ENCODE measurements around the gene TMCO6.
"Not testable (repeated sequence)": the region's sequence is repeated elsewhere in the genome, so short reads cannot be mapped to it uniquely, and the experiment has no call there.

TMCO6 gene

GRCh38 chr5:140596321-140596741, 42.9 kb upstream of the TMCO6 start:
- H3K27ac ChIP-seq (ENCODE audit: insufficient read depth in 1 of 2, low read depth in 1 of 2, low read length in 2 of 2, poor library complexity in 1 of 2, severe bottlenecking in 2 of 2), result no peak overlapping the region
- DNase-seq, result no peak
- H3K27me3 ChIP-seq (replicated peaks in 2 of 5; ENCODE audit: control insufficient read depth in 4 of 5, insufficient read depth in 5 of 5, low read length in 4 of 5), result peaks cover 0 to 4% (median 0%) of the 10 kb centered on the region in 5 experiments
- ChIA-PET POLR2A (interaction anchor here (0.7 to 1.2 kb wide), 2 partner anchors 15 to 49 kb away, joined by 3 to 4 read pairs; partner anchors contain the start of gene EIF4EBP3), CTCF (interaction anchor here (1.5 to 2.0 kb wide), 2 partner anchors 13 to 25 kb away, joined by 3 to 6 read pairs; no protein-coding TSS in a partner anchor)
- no peaks in the 10 kb centered on the region for H3K9me3 ChIP-seq (ENCODE audit: control extremely low read depth in 1 of 5, control insufficient read depth in 4 of 5, insufficient read depth in 2 of 5, low read depth in 1 of 5, low read length in 4 of 5)
- H3K4me1 ChIP-seq (ENCODE audit: control extremely low read depth in 1 of 4, control insufficient read depth in 4 of 4, insufficient read depth in 4 of 4, low read length in 3 of 4), result peaks cover 4 to 15% (median 8%) of the 10 kb centered on the region in 4 experiments
- H3K36me3 ChIP-seq (ENCODE audit: control insufficient read depth in 4 of 4, insufficient read depth in 4 of 4, low read length in 3 of 4), result no peaks in the 10 kb centered on the region
- no peak overlapping the region for H3K4me3 ChIP-seq (ENCODE audit: control insufficient read depth in 1 of 7, extremely low read depth in 1 of 7, insufficient read depth in 4 of 7, low read depth in 2 of 7, low read length in 6 of 7)
- no CpG with 5 or more reads among the region's 1 CpG for WGBS (ENCODE audit: insufficient coverage)

- POLR2A ChIA-PET, result no interaction called here
- WGBS (ENCODE audit: insufficient coverage), result 78% methylated on average over 2 of the region's 2 CpGs
- no peaks in the 10 kb centered on the region for H3K27me3 ChIP-seq (replicated peaks in 2 of 5; ENCODE audit: control insufficient read depth in 4 of 5, insufficient read depth in 5 of 5, low read length in 4 of 5)
Observed at GRCh38 chr5:140598836-140599235, 40.4 kb upstream of the TMCO6 start.

GRCh38 chr5:140600096-140600495, 39.2 kb upstream of the TMCO6 start:
- Histone ChIP-seq H3K36me3 (ENCODE audit: control insufficient read depth in 4 of 4, insufficient read depth in 4 of 4, low read length in 3 of 4) (no peaks in the 10 kb centered on the region), H3K9me3 (ENCODE audit: control extremely low read depth in 1 of 5, control insufficient read depth in 4 of 5, insufficient read depth in 2 of 5, low read depth in 1 of 5, low read length in 4 of 5) (no peaks in the 10 kb centered on the region), H3K27ac (ENCODE audit: insufficient read depth in 1 of 2, low read depth in 1 of 2, low read length in 2 of 2, poor library complexity in 1 of 2, severe bottlenecking in 2 of 2) (no peak overlapping the region), H3K4me3 (ENCODE audit: control insufficient read depth in 1 of 7, extremely low read depth in 1 of 7, insufficient read depth in 4 of 7, low read depth in 2 of 7, low read length in 6 of 7) (no peak overlapping the region), H3K4me1 (ENCODE audit: control extremely low read depth in 1 of 4, control insufficient read depth in 4 of 4, insufficient read depth in 4 of 4, low read length in 3 of 4) (peaks cover 4 to 11% (median 6%) of the 10 kb centered on the region in 4 experiments), H3K27me3 (replicated peaks in 2 of 5; ENCODE audit: control insufficient read depth in 4 of 5, insufficient read depth in 5 of 5, low read length in 4 of 5) (peaks cover 0 to 3% (median 0%) of the 10 kb centered on the region in 5 experiments)
- ChIA-PET CTCF (interaction anchor here (0.7 to 1.6 kb wide), 5 partner anchors 9 to 53 kb away, joined by 3 to 5 read pairs (median 3); partner anchors contain the start of gene EIF4EBP3), POLR2A (no interaction called here)
- DNase-seq, result no peak

More at GRCh38 chr5:140598836-140599235, 40.4 kb upstream of the TMCO6 start:
- no peak overlapping the region for H3K4me3 ChIP-seq (ENCODE audit: control insufficient read depth in 1 of 7, extremely low read depth in 1 of 7, insufficient read depth in 4 of 7, low read depth in 2 of 7, low read length in 6 of 7)
- no peak for DNase-seq
- no peaks in the 10 kb centered on the region for H3K36me3 ChIP-seq (ENCODE audit: control insufficient read depth in 4 of 4, insufficient read depth in 4 of 4, low read length in 3 of 4)
- CTCF ChIA-PET, result no interaction called here
- H3K9me3 ChIP-seq (ENCODE audit: control extremely low read depth in 1 of 5, control insufficient read depth in 4 of 5, insufficient read depth in 2 of 5, low read depth in 1 of 5, low read length in 4 of 5), result no peaks in the 10 kb centered on the region
- H3K27ac ChIP-seq (ENCODE audit: insufficient read depth in 1 of 2, low read depth in 1 of 2, low read length in 2 of 2, poor library complexity in 1 of 2, severe bottlenecking in 2 of 2), result no peak overlapping the region
- H3K4me1 ChIP-seq (ENCODE audit: control extremely low read depth in 1 of 4, control insufficient read depth in 4 of 4, insufficient read depth in 4 of 4, low read length in 3 of 4), result peaks cover 4 to 15% (median 8%) of the 10 kb centered on the region in 4 experiments

GRCh38 chr5:140602147-140602546, 37.1 kb upstream of the TMCO6 start:
- H3K4me3 ChIP-seq (ENCODE audit: control insufficient read depth in 1 of 7, extremely low read depth in 1 of 7, insufficient read depth in 4 of 7, low read depth in 2 of 7, low read length in 6 of 7), result no peak overlapping the region
- no peaks in the 10 kb centered on the region for H3K36me3 ChIP-seq (ENCODE audit: control insufficient read depth in 4 of 4, insufficient read depth in 4 of 4, low read length in 3 of 4)
- H3K27ac ChIP-seq (ENCODE audit: insufficient read depth in 1 of 2, low read depth in 1 of 2, low read length in 2 of 2, poor library complexity in 1 of 2, severe bottlenecking in 2 of 2), result no peak overlapping the region
- no peak for DNase-seq
- ChIA-PET CTCF (no interaction called here), POLR2A (no interaction called here)
- no peaks in the 10 kb centered on the region for H3K9me3 ChIP-seq (ENCODE audit: control extremely low read depth in 1 of 5, control insufficient read depth in 4 of 5, insufficient read depth in 2 of 5, low read depth in 1 of 5, low read length in 4 of 5)
- H3K4me1 ChIP-seq (ENCODE audit: control extremely low read depth in 1 of 4, control insufficient read depth in 4 of 4, insufficient read depth in 4 of 4, low read length in 3 of 4), result no peaks in the 10 kb centered on the region
- WGBS (ENCODE audit: insufficient coverage), result 86% methylated on average over 1 of the region's 4 CpGs
- H3K27me3 ChIP-seq (replicated peaks in 2 of 5; ENCODE audit: control insufficient read depth in 4 of 5, insufficient read depth in 5 of 5, low read length in 4 of 5), result peaks cover 0 to 3% (median 0%) of the 10 kb centered on the region in 5 experiments

GRCh38 chr5:140603446-140603698, 35.9 kb upstream of the TMCO6 start:
- H3K9me3 ChIP-seq (ENCODE audit: control extremely low read depth in 1 of 5, control insufficient read depth in 4 of 5, insufficient read depth in 2 of 5, low read depth in 1 of 5, low read length in 4 of 5); DNase-seq; H3K36me3 ChIP-seq (ENCODE audit: control insufficient read depth in 4 of 4, insufficient read depth in 4 of 4, low read length in 3 of 4); H3K27me3 ChIP-seq (replicated peaks in 2 of 5; ENCODE audit: control insufficient read depth in 4 of 5, insufficient read depth in 5 of 5, low read length in 4 of 5); H3K27ac ChIP-seq (ENCODE audit: insufficient read depth in 1 of 2, low read depth in 1 of 2, low read length in 2 of 2, poor library complexity in 1 of 2, severe bottlenecking in 2 of 2); POLR2A ChIA-PET; H3K4me1 ChIP-seq (ENCODE audit: control extremely low read depth in 1 of 4, control insufficient read depth in 4 of 4, insufficient read depth in 4 of 4, low read length in 3 of 4); CTCF ChIA-PET; H3K4me3 ChIP-seq (ENCODE audit: control insufficient read depth in 1 of 7, extremely low read depth in 1 of 7, insufficient read depth in 4 of 7, low read depth in 2 of 7, low read length in 6 of 7): not testable (repeated sequence)
- 100% methylated on average over 3 of the region's 4 CpGs for WGBS (ENCODE audit: insufficient coverage)

- Histone ChIP-seq H3K9me3 (ENCODE audit: control extremely low read depth in 1 of 5, control insufficient read depth in 4 of 5, insufficient read depth in 2 of 5, low read depth in 1 of 5, low read length in 4 of 5) (no peaks in the 10 kb centered on the region), H3K36me3 (ENCODE audit: control insufficient read depth in 4 of 4, insufficient read depth in 4 of 4, low read length in 3 of 4) (no peaks in the 10 kb centered on the region), H3K4me3 (ENCODE audit: control insufficient read depth in 1 of 7, extremely low read depth in 1 of 7, insufficient read depth in 4 of 7, low read depth in 2 of 7, low read length in 6 of 7) (no peak overlapping the region), H3K4me1 (ENCODE audit: control extremely low read depth in 1 of 4, control insufficient read depth in 4 of 4, insufficient read depth in 4 of 4, low read length in 3 of 4) (no peaks in the 10 kb centered on the region), H3K27ac (ENCODE audit: insufficient read depth in 1 of 2, low read depth in 1 of 2, low read length in 2 of 2, poor library complexity in 1 of 2, severe bottlenecking in 2 of 2) (no peak overlapping the region), H3K27me3 (replicated peaks in 2 of 5; ENCODE audit: control insufficient read depth in 4 of 5, insufficient read depth in 5 of 5, low read length in 4 of 5) (peaks cover 0 to 3% (median 0%) of the 10 kb centered on the region in 5 experiments)
- no peak for DNase-seq
- POLR2A ChIA-PET, result no interaction called here
- no CpG with 5 or more reads among the region's 2 CpGs for WGBS (ENCODE audit: insufficient coverage)
- CTCF ChIA-PET, result no interaction called here
Observed at GRCh38 chr5:140603734-140604133, 35.5 kb upstream of the TMCO6 start.

GRCh38 chr5:140605879-140606278, 33.4 kb upstream of the TMCO6 start:
- peaks cover 0 to 8% (median 2%) of the 10 kb centered on the region in 5 experiments for H3K27me3 ChIP-seq (replicated peaks in 2 of 5; ENCODE audit: control insufficient read depth in 4 of 5, insufficient read depth in 5 of 5, low read length in 4 of 5)
- no peaks in the 10 kb centered on the region for H3K9me3 ChIP-seq (ENCODE audit: control extremely low read depth in 1 of 5, control insufficient read depth in 4 of 5, insufficient read depth in 2 of 5, low read depth in 1 of 5, low read length in 4 of 5)
- peaks cover 5 to 18% (median 8%) of the 10 kb centered on the region in 4 experiments for H3K4me1 ChIP-seq (ENCODE audit: control extremely low read depth in 1 of 4, control insufficient read depth in 4 of 4, insufficient read depth in 4 of 4, low read length in 3 of 4)
- no peak overlapping the region for H3K27ac ChIP-seq (ENCODE audit: insufficient read depth in 1 of 2, low read depth in 1 of 2, low read length in 2 of 2, poor library complexity in 1 of 2, severe bottlenecking in 2 of 2)
- no peak overlapping the region for H3K4me3 ChIP-seq (ENCODE audit: control insufficient read depth in 1 of 7, extremely low read depth in 1 of 7, insufficient read depth in 4 of 7, low read depth in 2 of 7, low read length in 6 of 7)
- 100% methylated on average over 2 of the region's 3 CpGs for WGBS (ENCODE audit: insufficient coverage)
- ChIA-PET POLR2A (no interaction called here), CTCF (interaction anchor here (0.6 kb wide), 1 partner anchor 29 kb away, joined by 3 read pairs; no protein-coding TSS in a partner anchor)
- no peak for DNase-seq
- no peaks in the 10 kb centered on the region for H3K36me3 ChIP-seq (ENCODE audit: control insufficient read depth in 4 of 4, insufficient read depth in 4 of 4, low read length in 3 of 4)

Data from common myeloid progenitor, CD34-positive (primary cell).